HG03571 (cell line): ENCODE measurements around the gene SEC61A2.

ENCODE experiments used
- ATAC-seq: cut with Tn5 transposase; IDR thresholded peaks from one replicate; pipeline ENCODE4 v1.9.1; 2021; ENCODE audit not compliant: unreplicated experiment

SEC61A2 gene

DNA sequence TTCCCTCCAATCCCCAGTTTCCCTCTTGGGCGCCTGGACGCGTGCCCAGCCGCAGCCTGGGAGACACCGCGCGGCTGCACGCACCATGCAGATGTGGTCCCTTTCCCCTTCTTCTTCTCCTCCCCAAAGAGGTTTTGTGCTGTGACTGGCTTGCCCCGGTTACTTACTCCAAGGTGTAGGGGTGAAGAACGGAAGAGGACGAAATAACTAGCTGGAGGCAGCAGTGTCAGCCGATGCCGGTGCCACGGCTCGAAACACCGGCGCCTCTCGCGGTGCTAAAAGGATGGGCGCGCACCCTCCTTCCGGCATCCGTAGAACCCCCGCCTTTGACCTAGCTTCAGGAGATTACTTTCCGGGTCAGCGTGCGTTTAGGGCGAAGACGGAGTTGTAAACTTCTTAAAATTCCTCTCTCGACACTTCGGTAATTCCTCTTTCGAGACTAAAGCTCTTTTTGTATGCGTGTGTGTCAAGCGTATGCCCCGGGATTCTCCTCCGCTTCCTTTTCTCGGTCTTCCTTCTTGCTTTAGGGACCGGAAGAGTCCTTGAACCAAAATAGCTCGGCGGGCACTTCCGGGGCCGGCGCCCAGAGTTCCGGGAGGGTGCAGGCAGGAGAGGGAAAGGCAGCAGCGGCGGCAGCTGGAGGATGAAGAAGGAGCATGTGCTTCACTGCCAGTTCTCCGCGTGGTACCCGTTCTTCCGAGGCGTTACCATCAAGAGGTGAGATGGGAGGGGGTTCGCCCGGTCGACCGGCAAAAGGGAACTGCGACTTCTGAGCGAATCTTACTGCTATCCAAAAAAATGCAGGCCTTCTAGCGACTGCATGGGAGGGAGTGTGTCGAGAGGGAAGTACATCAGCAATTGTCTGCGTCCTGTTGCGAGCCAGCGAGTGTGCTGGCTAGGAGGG lies 66.4 kb downstream of the SEC61A2 start, which contains the start of the genes CDC123 and NUDT5:
CDC123 (plus strand) TSS at position 586 of the 904 bp plus-strand sequence; CDS start at position 644, 58 bp downstream.
NUDT5 (minus strand) TSS at position 289 of the 904 bp plus-strand sequence. CDS start 9,600 bp downstream, outside the sequence.
- ATAC-seq: peak; percentile 85

DNA sequence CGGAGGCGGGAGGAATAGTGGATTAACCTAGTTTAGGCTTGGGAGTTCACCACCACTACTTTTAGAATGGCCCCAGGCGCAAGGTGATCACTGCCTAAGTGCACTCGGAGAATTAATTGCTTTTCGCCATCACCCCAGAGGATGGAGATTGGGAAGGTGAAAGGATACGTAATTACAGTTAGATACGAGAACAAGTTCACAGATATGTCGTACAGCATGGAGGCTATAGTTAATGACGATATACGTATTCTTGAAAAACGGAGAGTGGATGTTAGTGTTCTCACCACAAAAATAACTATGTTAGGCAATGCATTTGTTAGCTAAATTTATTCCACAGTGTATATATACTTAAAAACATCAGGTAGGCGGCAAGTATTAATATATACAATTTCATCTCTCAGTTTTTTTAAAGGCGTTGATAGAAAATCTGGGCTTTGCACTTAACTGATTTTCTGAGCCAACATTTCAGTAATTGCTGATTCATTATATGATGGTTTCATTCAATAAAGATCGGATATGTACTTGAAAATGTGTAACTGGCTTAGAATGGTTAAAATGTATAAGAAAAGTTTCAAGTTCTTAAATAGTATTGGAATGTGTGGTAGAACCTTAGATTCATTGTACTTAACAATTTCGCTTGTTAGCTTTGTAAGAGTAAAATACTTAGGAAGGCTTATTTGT lies 67.2 kb downstream of the SEC61A2 start:
- ATAC-seq: no peak

DNA sequence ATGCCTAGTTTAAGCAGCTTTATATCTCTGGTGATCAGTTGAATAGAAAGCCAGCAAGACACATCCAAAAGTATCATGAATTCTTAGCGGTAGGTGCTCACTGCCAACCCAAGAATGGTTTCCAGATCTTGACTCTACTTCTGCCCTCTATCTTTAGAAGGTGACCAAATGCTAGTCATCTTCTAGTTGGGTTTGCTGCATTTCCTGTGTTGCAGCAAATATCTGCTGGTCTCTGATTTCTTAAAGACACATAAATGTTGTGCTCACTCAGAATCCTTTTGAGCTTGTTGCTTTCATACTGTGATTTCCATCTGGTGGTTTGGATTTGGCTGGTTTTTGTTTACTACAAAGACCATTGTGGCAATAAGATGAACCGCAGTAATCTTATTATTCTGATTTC lies 68.7 kb downstream of the SEC61A2 start:
- ATAC-seq: no peak

DNA sequence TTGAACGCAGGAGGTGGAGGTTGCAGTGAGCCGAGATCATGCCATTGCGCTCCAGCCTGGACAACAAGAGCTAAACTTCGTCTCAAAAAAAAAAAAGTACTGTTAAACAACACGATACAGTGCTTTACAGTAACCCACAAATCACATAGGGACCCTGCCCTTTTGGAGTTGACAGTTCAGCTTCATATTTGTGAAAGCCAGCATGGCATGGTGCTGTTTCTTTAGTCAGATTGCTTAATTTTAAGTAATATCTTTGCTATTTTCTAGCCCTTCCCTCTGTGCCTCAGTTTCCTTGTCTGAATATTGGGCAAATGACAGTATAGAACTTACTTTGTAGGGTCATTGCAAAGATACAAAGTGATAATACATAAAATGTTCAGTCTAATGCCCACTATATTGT lies 71.4 kb downstream of the SEC61A2 start:
- ATAC-seq: no peak

DNA sequence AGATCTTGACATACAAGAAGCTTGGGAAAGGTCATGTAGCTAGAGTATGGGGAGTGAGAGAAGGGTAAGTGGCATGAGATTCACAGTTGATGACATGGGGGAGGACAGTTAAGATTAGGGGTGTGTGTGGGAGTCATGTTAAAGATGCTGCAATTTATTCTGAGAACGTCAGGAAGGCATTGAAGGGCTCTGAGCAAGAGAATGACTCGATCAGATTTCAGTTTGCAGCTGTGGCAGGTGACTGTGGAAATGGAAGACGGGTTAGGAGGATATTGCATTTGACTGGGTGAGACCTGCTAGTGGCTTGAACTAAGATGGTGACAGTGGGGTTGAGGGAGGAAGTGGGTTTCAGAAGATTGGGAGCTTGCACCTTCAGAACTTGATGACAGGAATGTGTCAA lies 72.1 kb downstream of the SEC61A2 start:
- ATAC-seq: no peak

DNA sequence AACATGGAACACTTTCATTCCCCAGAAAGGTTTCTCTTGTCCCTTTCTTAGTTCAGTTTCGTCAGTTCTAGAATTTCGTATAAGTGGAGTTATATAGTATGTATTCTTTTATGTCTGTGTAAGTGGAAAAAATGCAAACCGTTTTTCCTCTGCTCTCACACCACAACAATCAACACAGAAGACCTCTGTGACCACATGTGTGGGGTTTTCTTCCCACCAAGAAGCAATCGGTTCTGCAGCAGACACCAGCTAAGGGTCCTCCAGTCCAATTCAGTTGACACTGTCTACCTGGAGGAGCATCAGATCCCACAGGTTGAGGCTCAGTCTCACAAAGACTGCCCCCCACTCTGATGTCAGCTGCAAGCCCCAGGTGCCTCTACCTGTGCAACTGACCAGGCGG lies 72.7 kb downstream of the SEC61A2 start:
- ATAC-seq: no peak

DNA sequence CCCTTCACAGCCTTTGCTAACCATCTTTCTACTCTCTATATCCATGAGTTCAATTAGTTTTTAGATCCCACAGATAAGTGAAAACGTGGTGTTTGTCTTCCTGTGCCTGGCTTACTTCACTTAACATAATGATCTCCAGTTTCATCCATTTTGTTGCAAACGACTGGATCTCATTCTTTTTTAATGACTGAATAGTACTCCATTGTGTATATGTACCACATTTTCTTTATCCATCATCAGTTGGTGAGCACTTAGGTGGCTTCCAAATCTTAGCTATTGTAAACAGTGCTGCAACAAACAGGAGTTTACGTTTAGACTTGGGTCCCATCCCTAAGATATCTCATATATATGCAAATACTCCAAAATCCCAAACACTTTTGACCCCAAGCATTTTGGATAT lies 75.6 kb downstream of the SEC61A2 start:
- ATAC-seq: no peak

DNA sequence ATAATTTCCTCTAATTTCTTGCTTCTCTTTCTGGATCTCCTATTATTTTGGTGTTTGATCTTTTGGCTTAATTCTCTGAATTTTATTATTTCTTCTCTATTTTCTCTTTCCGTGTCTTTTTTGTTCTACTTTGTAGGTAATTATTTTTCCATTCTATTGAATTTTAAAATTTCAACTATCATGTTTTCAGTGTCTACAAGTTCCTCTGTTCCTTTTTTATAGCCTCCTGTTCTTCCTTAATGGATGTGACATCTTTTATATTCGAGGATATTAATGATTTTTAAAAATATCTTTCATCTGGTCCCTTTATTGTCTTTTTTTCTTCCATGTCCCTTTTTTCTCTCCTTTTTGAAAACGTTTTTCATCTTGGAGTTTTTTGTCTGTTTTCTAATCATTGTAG lies 77.6 kb downstream of the SEC61A2 start:
- no peak for ATAC-seq

DNA sequence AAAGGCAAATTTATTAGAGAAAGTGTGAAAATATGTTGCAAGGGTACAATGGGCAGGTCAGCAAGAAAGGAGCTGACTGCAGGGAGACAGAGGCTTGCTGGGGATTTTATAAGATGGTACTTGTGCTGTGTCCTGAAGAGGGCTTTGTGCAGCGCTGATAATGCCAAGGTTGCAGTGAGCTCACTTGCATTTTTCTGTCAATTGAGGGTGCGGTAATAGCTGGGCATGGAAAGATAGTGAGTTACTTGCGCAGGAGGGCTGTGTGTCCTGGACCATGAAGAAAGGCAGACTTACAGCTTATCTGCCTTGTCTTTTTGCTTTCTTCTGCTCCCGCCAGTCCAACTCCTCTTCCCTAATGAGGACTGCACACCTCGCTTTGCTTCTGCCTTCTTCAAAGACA lies 79.0 kb downstream of the SEC61A2 start:
- ATAC-seq: no peak

DNA sequence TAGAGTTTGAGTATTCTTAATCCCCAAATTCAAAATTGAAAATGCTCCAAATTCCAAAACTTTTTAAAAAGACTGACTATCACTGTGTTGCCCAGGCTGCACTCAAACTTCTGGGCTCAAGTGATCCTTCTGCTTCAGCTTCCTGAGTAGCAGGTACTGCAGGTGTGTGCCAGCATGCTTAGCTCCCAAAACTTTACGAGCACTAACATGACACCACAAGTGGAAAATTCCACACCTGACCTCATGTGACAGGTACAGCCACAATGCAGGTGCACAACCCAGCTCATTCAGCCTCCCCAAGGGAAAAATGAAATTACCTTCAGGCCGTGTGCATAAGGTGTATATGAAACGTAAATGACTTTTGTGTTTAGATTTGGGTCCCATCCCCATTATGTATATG lies 83.0 kb downstream of the SEC61A2 start:
- ATAC-seq: no peak

DNA sequence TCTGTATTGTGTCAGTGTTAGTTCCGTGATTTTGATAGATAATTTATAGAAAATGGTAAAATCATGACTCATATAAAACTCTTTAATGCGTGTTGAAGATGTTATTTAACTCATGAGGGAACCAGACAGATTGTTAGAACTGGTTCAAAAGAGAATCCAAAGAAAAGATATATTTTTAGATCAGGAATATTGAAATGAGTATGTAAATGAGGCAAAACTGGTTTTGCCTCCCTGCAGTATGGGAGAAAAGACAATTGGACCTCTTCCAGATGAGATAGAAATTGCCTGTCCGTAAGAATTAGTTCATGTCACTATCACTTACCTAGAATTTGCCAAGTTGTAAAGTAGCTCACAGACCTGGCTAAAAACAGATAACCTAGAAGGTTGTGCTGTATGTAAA lies 84.1 kb downstream of the SEC61A2 start:
- ATAC-seq: no peak

DNA sequence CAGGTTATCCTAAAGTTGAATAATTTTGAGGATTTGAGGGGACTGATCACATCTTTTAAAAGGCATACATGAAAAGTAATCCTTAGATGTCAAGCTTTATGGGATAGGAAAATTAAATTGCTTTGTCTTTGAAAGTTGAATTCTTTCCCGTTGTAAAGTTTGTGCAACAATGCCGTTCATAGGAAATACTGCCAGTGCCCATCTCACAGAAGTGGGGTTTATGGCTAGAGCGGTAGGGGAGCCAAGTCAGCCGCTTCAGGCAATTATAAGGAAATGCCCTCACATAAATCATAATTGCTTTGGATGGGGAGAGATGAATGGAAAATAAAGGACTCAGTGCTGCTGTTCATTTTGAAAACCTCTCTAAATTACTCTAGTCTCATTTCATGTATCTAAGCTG lies 84.6 kb downstream of the SEC61A2 start:
- ATAC-seq: no peak

DNA sequence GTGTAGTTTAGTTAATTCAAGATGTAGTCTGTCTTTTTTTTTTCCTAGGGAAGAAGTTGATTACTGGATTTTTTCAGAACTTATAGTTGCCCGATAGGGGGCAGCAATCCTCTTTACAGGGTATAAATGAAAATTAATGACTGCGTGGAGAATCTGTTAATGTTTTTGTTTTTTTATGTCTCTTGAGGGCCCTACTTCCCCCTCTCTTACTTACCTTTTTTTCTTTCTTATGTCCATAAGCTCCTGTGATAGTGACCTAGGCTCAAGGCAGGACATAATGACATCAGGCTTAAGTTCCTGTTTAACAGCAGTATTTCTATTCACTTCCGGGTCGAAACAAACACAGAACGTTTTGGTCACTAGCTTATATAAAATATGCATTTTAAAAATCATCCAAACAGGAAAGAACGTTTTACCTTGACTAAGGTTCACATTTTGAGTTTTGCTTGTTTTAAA lies 85.3 kb downstream of the SEC61A2 start:
- ATAC-seq: no peak
